Muscle of leg (tissue), 11 donors: ENCODE measurements around the gene EVC. TPM values are rescaled to one million over a fixed set of nuclear protein-coding genes. Genes with fewer than 3 reads are reported as not detected.

Source experiments
- DNase-seq: peaks from one replicate; pipeline ENCODE4 v3.0.0; 2013
- H3K27ac ChIP-seq: one replicate; pipeline ENCODE4 v1.5.1; 2013; ENCODE audit warnings: mild to moderate bottlenecking, low read length, control low read depth
- H3K27me3 ChIP-seq: one replicate; pipeline ENCODE4 v1.6.1; 2013; ENCODE audit warnings: low read length; ENCODE audit not compliant: control insufficient read depth, insufficient read depth
- H3K36me3 ChIP-seq: one replicate; pipeline ENCODE4 v1.6.1; 2013; ENCODE audit warnings: low read length; ENCODE audit not compliant: control insufficient read depth, insufficient read depth
- H3K4me1 ChIP-seq: one replicate; pipeline ENCODE4 v1.6.1; 2013; ENCODE audit warnings: low read length; ENCODE audit not compliant: control insufficient read depth, insufficient read depth
- H3K4me3 ChIP-seq: one replicate; pipeline ENCODE4 v1.5.1; 2013; ENCODE audit warnings: low read length, control low read depth
- H3K9me3 ChIP-seq: replicated peaks from 2 replicates; pipeline ENCODE4 v1.6.1; 2013; ENCODE audit warnings: low read depth, low read length; ENCODE audit not compliant: control insufficient read depth
- WGBS: methylation state at CpG from one replicate; pipeline ENCODE4 v1.1.5; 2013; ENCODE audit warnings: missing lambda C conversion rate; ENCODE audit not compliant: insufficient coverage; 5-methylcytosine and 5-hydroxymethylcytosine counted together
- polyA plus RNA-seq, 8 donors: library from polyadenylated mRNA; unstranded; fragments of 120-200 nt; gene quantifications; one replicate each; pipeline versions ENCODE4 v1.2.1 to v1.2.3, GENCODE V29; 2013; ENCODE audit warnings: inconsistent platforms in 1 of 8, low replicate concordance in 1 of 8; ENCODE audit not compliant: insufficient read length in 8 of 8, insufficient read depth in 1 of 8
- total RNA-seq: library from RNA; stranded (reverse); fragments of 120-200 nt; gene quantifications from one replicate; pipeline ENCODE4 v1.2.4, GENCODE V29; 2013

Gene EVC
- total and polyA plus RNA-seq, 9 donors = 12.2 to 24.3 (median 18.6) TPM

GRCh38 chr4:5760246-5760645, 49.2 kb downstream of the EVC start:
- H3K9me3 ChIP-seq = no peaks in the 10 kb centered on the region
- peak overlapping the region; percentile 35 for H3K27ac ChIP-seq
- WGBS = 83% methylated on average over 4 of the region's 5 CpGs
- peaks cover 42% of the 10 kb centered on the region for H3K36me3 ChIP-seq
- peak; percentile 65 for DNase-seq
- H3K4me3 ChIP-seq = no peak overlapping the region
- H3K27me3 ChIP-seq = no peaks in the 10 kb centered on the region
- H3K4me1 ChIP-seq = no peaks in the 10 kb centered on the region

GRCh38 chr4:5760936-5761480, 50.0 kb downstream of the EVC start:
- peaks cover 34% of the 10 kb centered on the region for H3K36me3 ChIP-seq
- no peak overlapping the region for H3K27ac ChIP-seq
- H3K27me3 ChIP-seq = no peaks in the 10 kb centered on the region
- no peak overlapping the region for H3K4me3 ChIP-seq
- no peak for DNase-seq
- WGBS = 89% methylated on average over 7 of the region's 9 CpGs
- no peaks in the 10 kb centered on the region for H3K9me3 ChIP-seq
- no peaks in the 10 kb centered on the region for H3K4me1 ChIP-seq

GRCh38 chr4:5770051-5770450, 59.0 kb downstream of the EVC start:
- Histone ChIP-seq H3K4me1 (no peaks in the 10 kb centered on the region), H3K4me3 (no peak overlapping the region), H3K27me3 (no peaks in the 10 kb centered on the region), H3K36me3 (peaks cover 40% of the 10 kb centered on the region), H3K9me3 (no peaks in the 10 kb centered on the region), H3K27ac (no peak overlapping the region)
- DNase-seq = no peak
- 64% methylated on average over 2 of the region's 4 CpGs for WGBS

- Histone ChIP-seq H3K36me3 (peaks cover 46% of the 10 kb centered on the region), H3K27me3 (no peaks in the 10 kb centered on the region), H3K4me1 (no peaks in the 10 kb centered on the region), H3K4me3 (no peak overlapping the region), H3K27ac (no peak overlapping the region), H3K9me3 (peaks cover 18% of the 10 kb centered on the region)
- 70% methylated on average over 9 of the region's 9 CpGs for WGBS
- DNase-seq = no peak
Observed at GRCh38 chr4:5772528-5773270, 61.7 kb downstream of the EVC start.

- H3K4me1 ChIP-seq = no peaks in the 10 kb centered on the region
- peaks cover 18% of the 10 kb centered on the region for H3K9me3 ChIP-seq
- WGBS = no CpG with 5 or more reads among the region's 2 CpGs
- no peak overlapping the region for H3K27ac ChIP-seq
- H3K36me3 ChIP-seq = peaks cover 41% of the 10 kb centered on the region
- no peak for DNase-seq
- H3K4me3 ChIP-seq = no peak overlapping the region
- no peaks in the 10 kb centered on the region for H3K27me3 ChIP-seq
Observed at GRCh38 chr4:5773271-5773555, 62.2 kb downstream of the EVC start.

GRCh38 chr4:5774416-5775036, 63.5 kb downstream of the EVC start:
- Histone ChIP-seq H3K4me3 (no peak overlapping the region), H3K27ac (no peak overlapping the region), H3K27me3 (no peaks in the 10 kb centered on the region), H3K36me3 (peaks cover 33% of the 10 kb centered on the region), H3K4me1 (no peaks in the 10 kb centered on the region), H3K9me3 (peaks cover 18% of the 10 kb centered on the region)
- 86% methylated on average over 1 of the region's 2 CpGs for WGBS
- no peak for DNase-seq

- Histone ChIP-seq H3K36me3 (peaks cover 25% of the 10 kb centered on the region), H3K4me3 (no peak overlapping the region), H3K4me1 (no peaks in the 10 kb centered on the region), H3K9me3 (peaks cover 18% of the 10 kb centered on the region), H3K27ac (no peak overlapping the region), H3K27me3 (no peaks in the 10 kb centered on the region)
- WGBS = 94% methylated on average over 1 of the region's 1 CpG
- no peak for DNase-seq
Observed at GRCh38 chr4:5776510-5776909, 65.5 kb downstream of the EVC start.

GRCh38 chr4:5780831-5781480, 70.0 kb downstream of the EVC start:
- H3K27ac ChIP-seq = no peak overlapping the region
- H3K4me3 ChIP-seq = no peak overlapping the region
- DNase-seq = no peak
- H3K9me3 ChIP-seq = peaks cover 16% of the 10 kb centered on the region
- H3K4me1 ChIP-seq = no peaks in the 10 kb centered on the region
- H3K36me3 ChIP-seq = peaks cover 28% of the 10 kb centered on the region
- 95% methylated on average over 6 of the region's 9 CpGs for WGBS
- no peaks in the 10 kb centered on the region for H3K27me3 ChIP-seq

- no peaks in the 10 kb centered on the region for H3K27me3 ChIP-seq
- no peak for DNase-seq
- no peaks in the 10 kb centered on the region for H3K4me1 ChIP-seq
- WGBS = no CpG with 5 or more reads among the region's 3 CpGs
- no peak overlapping the region for H3K27ac ChIP-seq
- peaks cover 9% of the 10 kb centered on the region for H3K9me3 ChIP-seq
- H3K36me3 ChIP-seq = peaks cover 28% of the 10 kb centered on the region
- H3K4me3 ChIP-seq = no peak overlapping the region
Observed at GRCh38 chr4:5781691-5782090, 70.7 kb downstream of the EVC start.

GRCh38 chr4:5782829-5783476, 72.0 kb downstream of the EVC start:
- Histone ChIP-seq H3K9me3 (no peaks in the 10 kb centered on the region), H3K36me3 (peaks cover 35% of the 10 kb centered on the region)
- WGBS = 76% methylated on average over 6 of the region's 6 CpGs

More at GRCh38 chr4:5782829-5783476, 72.0 kb downstream of the EVC start:
- Histone ChIP-seq H3K4me1 (no peaks in the 10 kb centered on the region), H3K4me3 (no peak overlapping the region), H3K27ac (no peak overlapping the region), H3K27me3 (no peaks in the 10 kb centered on the region)
- DNase-seq = no peak
